UCSD-AML1 (cell line): Measurements from ENCODE around the gene SGIP1.

Experiments used
- DNase-seq: peaks from one replicate; lab custom pipeline; 2025; ENCODE audit not compliant: unreplicated experiment; lab: John Stamatoyannopoulos, UW

The SGIP1 gene

DNA sequence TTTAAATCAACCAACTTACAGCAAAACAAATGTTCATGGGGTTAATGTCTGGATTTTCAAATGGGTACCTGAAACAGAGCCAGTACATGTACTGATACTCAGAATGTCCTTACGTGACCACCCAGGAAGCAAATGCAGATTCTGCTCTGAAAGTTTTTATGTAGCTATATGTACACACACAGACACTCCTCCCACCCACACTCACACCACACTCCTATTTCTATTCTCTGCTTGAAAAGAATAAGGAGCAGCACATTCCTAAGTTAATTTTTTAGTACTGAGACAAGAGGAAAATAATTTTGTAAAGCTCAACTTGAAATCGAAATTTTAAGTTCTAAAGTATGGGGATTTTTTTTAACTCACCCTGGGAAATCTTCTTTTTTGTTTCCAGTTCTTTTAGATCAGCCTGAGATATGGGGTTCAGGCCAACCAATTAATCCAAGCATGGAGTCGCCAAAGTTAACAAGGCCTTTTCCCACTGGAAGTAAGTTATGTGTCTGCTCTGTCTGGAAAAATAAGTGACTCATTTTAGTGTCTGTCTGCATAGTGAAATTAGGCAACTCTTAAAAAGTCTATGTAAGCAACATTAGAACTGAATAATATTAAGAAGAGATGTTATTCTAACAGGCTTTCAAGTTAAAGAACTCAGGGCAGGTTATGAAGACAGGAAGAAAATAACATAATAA is 142.8 kb downstream of the SGIP1 start:
- DNase-seq, result no peak

GRCh38 chr1:66678146-66678545 is 144.2 kb downstream of the SGIP1 start:
- DNase-seq, result no peak

DNA sequence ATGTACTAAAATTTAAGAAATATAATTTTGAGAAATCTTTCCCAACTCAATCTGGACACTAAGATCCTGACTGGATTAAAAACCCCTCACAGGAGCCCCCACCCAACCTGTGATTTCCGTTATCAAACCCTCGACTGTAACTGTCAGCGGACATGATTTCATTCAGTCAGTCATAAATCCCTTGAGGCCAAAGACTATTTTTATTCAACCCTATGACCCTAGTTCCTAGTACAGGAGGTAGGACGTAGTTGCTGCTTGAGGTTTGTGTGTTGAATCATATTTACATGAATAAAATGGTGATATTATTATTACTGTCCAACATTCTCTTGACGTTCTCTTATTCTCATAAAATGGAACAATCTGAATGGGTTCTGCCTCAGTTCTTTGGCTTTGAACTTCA is 145.2 kb downstream of the SGIP1 start:
- no peak for DNase-seq

DNA sequence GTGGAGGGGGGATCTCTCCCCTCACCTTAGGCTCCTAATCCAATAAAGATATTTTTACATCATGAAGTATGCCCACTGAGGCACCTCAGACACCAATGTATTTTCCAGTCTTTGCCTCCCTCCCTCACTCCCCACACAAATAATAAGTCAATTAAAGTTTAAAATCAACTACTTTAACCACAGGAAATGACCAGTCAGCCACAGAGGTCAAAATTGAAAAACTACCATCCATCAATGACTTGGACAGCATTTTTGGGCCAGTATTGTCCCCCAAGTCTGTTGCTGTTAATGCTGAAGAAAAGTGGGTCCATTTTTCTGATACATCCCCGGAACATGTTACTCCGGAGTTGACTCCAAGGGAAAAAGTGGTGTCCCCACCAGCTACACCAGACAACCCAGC is 147.7 kb downstream of the SGIP1 start:
- no peak for DNase-seq

GRCh38 chr1:66682106-66682505 is 148.2 kb downstream of the SGIP1 start:
- DNase-seq, result no peak

DNA sequence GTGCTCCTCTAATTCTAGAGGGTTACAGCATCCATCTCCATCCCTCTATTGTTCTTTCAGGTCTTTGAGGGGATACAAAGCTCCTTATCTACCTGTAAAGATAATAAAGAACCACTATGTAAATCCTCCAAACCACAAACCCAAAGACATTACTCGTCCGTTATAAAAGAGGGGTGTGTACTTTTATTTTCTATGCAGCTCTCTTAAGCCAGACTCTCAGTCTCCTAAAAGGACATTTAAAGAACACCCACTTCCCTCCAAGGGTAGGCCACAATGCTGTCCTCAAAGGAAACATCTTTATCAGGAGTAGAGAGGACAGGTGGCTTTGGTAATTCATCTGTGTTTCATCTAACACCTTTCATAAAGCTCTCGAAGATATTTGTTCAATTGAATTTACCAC is 150.4 kb downstream of the SGIP1 start:
- DNase-seq, result no peak

GRCh38 chr1:66685265-66685664 is 151.3 kb downstream of the SGIP1 start:
- DNase-seq, result no peak

GRCh38 chr1:66685670-66686069 is 151.7 kb downstream of the SGIP1 start:
- no peak for DNase-seq

DNA sequence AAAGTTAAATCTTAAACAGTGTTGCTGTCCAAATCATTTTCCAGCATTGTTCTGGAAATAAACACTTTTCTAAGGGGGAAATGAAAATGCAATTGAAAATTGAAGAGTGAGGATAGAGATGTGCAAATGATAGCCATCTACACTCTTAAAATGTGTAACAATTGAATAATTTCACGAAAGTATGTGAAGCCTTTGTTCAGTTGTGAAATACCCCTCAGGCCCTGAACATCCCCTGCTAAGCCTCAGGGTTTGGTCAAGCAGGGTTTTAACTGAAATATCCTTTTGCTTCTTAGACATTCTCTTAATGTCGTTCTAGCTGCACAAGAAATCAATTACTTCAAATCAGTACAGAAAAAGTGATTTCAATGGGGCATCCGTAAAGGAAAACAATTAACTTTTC is 152.5 kb downstream of the SGIP1 start:
- no peak for DNase-seq

- DNase-seq, result no peak
Measured at GRCh38 chr1:66687358-66687757, 153.4 kb downstream of the SGIP1 start.

GRCh38 chr1:66690666-66691381 is 156.9 kb downstream of the SGIP1 start:
- DNase-seq, result no peak

GRCh38 chr1:66692681-66693080 is 158.7 kb downstream of the SGIP1 start:
- no peak for DNase-seq

DNA sequence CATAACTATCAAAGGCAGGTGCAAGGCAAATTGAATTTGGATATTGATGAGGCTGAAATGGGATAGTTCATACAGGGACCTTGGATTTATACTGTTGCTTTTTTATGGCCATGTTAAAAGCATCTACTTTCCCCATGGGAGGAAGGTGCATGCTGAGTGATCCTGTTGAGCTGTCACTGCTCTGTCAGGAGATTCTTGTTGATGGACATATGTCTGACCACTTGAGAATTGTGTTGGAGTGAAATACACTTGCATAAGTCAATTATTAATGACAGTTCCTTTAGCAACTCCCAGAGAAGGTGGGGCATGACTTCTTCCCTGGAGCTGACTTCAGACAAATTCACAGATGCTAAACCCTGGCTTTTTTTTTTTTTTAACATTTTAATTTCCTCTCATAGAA is 159.9 kb downstream of the SGIP1 start:
- no peak for DNase-seq

- DNase-seq, result no peak
Measured at GRCh38 chr1:66695116-66695515, 161.2 kb downstream of the SGIP1 start.

DNA sequence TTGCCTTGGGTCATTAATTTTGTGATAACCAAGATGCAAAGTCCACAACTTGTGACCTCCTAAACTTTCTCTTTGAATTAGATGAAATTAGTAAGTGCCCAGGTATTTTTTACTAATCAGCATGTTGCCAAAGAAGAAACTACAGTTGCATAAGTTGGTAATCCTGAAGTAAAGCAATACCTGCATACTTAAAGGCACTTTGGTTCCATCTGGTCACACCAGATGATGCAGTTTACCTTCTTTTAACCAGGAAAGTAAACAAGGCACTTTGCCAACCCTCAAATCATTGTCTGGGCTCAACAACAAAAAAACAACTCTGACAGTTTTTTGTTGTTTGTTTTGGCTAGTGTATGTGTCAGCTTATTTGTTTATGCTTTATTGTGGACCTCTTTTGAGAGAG is 162.8 kb downstream of the SGIP1 start:
- DNase-seq, result no peak

- no peak for DNase-seq
Measured at GRCh38 chr1:66699213-66699612, 165.3 kb downstream of the SGIP1 start.

DNA sequence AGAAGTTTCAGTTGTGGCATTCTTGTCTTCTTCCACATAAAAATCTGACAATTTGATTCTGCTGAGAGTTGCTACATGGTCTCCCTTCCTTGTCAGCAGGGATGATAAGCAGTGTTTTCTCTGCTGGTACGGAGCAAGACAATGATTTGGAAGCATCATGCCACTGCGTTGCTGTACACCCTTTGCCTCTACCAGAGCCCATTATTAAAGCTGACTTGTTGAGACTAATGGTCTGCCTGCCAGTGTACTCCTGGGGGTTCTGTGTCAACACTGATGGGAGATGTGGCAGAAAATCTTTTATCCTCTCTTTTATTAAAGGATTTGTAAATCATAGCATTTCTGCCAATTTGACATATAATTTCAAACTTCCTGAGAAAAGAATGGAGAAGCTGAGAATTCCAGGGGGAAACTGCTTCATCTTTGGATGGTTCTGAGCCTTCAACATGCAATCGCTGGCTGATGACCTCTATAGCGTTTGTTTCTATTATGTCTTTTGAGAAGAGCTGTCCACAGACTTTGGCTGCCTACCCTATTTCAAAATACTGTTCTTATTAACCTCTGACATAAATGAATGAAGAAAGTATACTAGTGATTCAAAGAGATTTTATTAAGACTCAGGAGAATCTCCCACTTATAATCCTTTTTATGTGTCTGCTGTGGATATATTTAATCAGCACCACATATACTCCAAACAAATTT is 170.4 kb downstream of the SGIP1 start:
- no peak for DNase-seq

- no peak for DNase-seq
Measured at GRCh38 chr1:66705110-66705509, 171.2 kb downstream of the SGIP1 start.

GRCh38 chr1:66711420-66711819 is 177.5 kb downstream of the SGIP1 start:
- no peak for DNase-seq

DNA sequence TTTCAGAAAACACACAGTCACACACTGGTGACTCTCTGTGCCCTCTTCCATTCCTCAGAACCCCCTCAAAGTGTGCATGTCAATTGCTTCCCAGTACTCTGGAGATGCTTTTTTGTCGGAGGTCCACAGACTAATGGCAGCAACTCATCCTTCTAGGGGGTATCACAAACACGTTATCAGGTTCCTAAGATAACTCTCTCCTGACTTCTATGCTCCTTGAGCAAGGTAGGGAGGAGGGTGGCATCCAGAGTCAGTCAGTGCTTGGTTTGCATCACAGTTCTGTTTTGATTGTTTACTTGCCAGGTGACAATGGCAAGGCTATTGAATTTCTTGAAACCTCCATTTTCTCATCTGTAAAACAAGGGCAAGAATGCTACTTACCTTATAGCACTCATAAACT is 178.9 kb downstream of the SGIP1 start:
- no peak for DNase-seq

DNA sequence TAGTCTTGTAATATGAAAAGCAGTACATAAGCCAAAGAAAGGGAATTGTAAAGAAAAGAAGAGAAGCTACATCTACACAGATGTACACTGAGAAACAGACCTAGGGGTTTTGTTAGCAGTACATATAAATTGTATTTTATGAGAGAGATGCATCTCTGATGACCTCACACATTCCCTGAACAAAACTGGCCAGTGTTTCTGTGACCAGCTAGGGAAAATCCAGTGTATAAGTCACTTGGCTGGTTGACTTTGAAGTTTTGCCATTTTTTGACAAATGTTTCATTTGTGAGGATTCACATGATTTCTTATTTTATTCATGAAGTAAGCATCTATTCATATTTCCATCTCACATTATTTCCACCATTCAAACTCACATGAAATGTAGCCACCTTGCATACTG is 190.0 kb downstream of the SGIP1 start:
- DNase-seq, result no peak
